Osteoblast (primary cell): ENCODE measurements around the gene PANK1. TPM values are rescaled to one million over a fixed set of nuclear protein-coding genes. Genes with fewer than 3 reads are reported as not detected.

Experiments used
- DNase-seq: peaks from one replicate; pipeline ENCODE4 v3.0.0; 2011; ENCODE audit warnings: low spot score, mixed read lengths; ENCODE audit not compliant: insufficient read length; ENCODE audit errors: missing footprints
- H2AFZ ChIP-seq: 2 replicates; pipeline ENCODE4 v1.6.0; 2011; ENCODE audit warnings: mild to moderate bottlenecking, low read length
- H3K27ac ChIP-seq: 2 replicates; pipeline ENCODE4 v1.5.1; 2011; ENCODE audit warnings: mild to moderate bottlenecking, low read depth, low read length, moderate library complexity
- H3K27me3 ChIP-seq: 2 replicates; pipeline ENCODE4 v1.6.0; 2012; ENCODE audit warnings: mild to moderate bottlenecking, control low read depth, inconsistent platforms, low read length, moderate library complexity; ENCODE audit not compliant: insufficient read depth
- H3K36me3 ChIP-seq: 2 replicates; pipeline ENCODE4 v1.5.1; 2011; ENCODE audit warnings: mild to moderate bottlenecking, low read length, control low read depth, moderate library complexity; ENCODE audit not compliant: insufficient read depth
- H3K4me1 ChIP-seq: 2 replicates; pipeline ENCODE4 v1.5.1; 2011; ENCODE audit warnings: mild to moderate bottlenecking, low read length, control low read depth, moderate library complexity; ENCODE audit not compliant: insufficient read depth
- H3K4me2 ChIP-seq: 2 replicates; pipeline ENCODE4 v1.6.0; 2011; ENCODE audit warnings: mild to moderate bottlenecking, low read length; ENCODE audit not compliant: insufficient read depth
- H3K4me3 ChIP-seq: fragments of 200-600 bp; sonication (generic); 3 replicates; pipeline ENCODE4 v1.5.1; 2012; ENCODE audit warnings: mild to moderate bottlenecking, low read length, inconsistent platforms; ENCODE audit not compliant: insufficient read depth
- H3K79me2 ChIP-seq: 2 replicates; pipeline ENCODE4 v1.6.0; 2012; ENCODE audit warnings: mild to moderate bottlenecking, low read length, control low read depth, inconsistent platforms; ENCODE audit not compliant: insufficient read depth
- H3K9me3 ChIP-seq: 2 replicates; pipeline ENCODE4 v1.5.1; 2011; ENCODE audit warnings: low read depth, low read length, control low read depth
- H4K20me1 ChIP-seq: 2 replicates; pipeline ENCODE4 v1.6.0; 2012; ENCODE audit warnings: mild to moderate bottlenecking, low read length, control low read depth; ENCODE audit not compliant: insufficient read depth
- total RNA-seq: library from RNA; depleted of rRNA; stranded (reverse); fragments of >200 nt; gene quantifications from 2 replicates; pipeline ENCODE4 v1.2.3, GENCODE V29; 2012
- TF ChIP-seq, protein P1 (sequence below): IDR thresholded peaks from 2 replicates; pipeline ENCODE4 v1.5.1; 2011; ENCODE audit warnings: mild to moderate bottlenecking, low read depth, low read length, moderate library complexity; ENCODE audit errors: extremely low read depth

Gene PANK1
- total RNA-seq, 1 donor: 5.8 TPM

DNA sequence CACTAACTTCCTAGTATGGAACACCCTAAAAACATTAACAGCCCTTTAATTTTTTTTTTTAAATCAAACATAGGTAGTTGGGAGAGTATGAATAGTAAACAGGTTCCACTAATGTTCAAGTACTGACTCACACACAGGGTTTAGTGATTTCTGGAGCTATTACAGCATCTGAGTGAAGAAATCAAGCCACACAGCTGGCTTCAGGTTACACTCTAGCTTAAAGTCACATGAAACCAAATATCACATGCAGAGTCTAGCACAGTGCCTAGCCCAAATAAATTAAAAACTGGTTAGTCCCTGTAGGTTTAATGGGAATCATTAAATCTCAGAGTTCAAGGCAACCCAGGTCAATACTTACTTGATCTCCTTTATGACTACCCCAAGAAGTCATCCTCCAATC is 11.6 kb downstream of the PANK1 start:
- Histone ChIP-seq H4K20me1 (no peaks in the 10 kb centered on the region), H3K4me3 (no peak overlapping the region), H3K4me1 (peaks cover 11% of the 10 kb centered on the region), H3K27ac (peak overlapping the region; percentile 19), H2AFZ (no peak overlapping the region), H3K9me3 (no peaks in the 10 kb centered on the region), H3K79me2 (peaks cover 13% of the 10 kb centered on the region), H3K27me3 (no peaks in the 10 kb centered on the region), H3K4me2 (peak overlapping the region; percentile 11), H3K36me3 (no peaks in the 10 kb centered on the region)
- TF ChIP-seq, protein P1, sequence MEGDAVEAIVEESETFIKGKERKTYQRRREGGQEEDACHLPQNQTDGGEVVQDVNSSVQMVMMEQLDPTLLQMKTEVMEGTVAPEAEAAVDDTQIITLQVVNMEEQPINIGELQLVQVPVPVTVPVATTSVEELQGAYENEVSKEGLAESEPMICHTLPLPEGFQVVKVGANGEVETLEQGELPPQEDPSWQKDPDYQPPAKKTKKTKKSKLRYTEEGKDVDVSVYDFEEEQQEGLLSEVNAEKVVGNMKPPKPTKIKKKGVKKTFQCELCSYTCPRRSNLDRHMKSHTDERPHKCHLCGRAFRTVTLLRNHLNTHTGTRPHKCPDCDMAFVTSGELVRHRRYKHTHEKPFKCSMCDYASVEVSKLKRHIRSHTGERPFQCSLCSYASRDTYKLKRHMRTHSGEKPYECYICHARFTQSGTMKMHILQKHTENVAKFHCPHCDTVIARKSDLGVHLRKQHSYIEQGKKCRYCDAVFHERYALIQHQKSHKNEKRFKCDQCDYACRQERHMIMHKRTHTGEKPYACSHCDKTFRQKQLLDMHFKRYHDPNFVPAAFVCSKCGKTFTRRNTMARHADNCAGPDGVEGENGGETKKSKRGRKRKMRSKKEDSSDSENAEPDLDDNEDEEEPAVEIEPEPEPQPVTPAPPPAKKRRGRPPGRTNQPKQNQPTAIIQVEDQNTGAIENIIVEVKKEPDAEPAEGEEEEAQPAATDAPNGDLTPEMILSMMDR: no peak
- no peak for DNase-seq

DNA sequence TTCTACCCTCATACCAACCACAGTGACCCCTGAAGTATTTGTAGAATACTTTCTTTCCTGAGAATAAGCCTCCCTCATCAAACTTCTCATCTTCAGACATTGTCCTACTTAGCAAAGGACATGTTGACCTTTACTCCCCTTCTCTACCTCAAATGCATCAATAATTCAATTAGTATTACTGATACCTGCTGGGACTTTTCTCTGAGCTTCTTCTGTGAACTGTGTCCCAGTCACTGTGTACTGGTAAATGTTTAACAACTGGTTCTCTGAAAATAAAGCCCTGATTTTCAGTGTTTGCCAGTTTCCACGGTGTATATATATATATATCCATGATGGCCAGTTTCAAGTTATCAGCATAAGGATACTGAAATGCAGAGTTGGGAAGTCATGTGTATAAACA is 12.2 kb downstream of the PANK1 start:
- no peaks in the 10 kb centered on the region for H4K20me1 ChIP-seq
- H3K27me3 ChIP-seq: no peaks in the 10 kb centered on the region
- no peak overlapping the region for H2AFZ ChIP-seq
- no peaks in the 10 kb centered on the region for H3K9me3 ChIP-seq
- H3K4me2 ChIP-seq: no peak overlapping the region
- TF ChIP-seq, protein P1: no peak
- no peaks in the 10 kb centered on the region for H3K36me3 ChIP-seq
- no peak overlapping the region for H3K27ac ChIP-seq
- DNase-seq: no peak
- H3K4me3 ChIP-seq: no peak overlapping the region
- peaks cover 11% of the 10 kb centered on the region for H3K4me1 ChIP-seq
- H3K79me2 ChIP-seq: peaks cover 10% of the 10 kb centered on the region

DNA sequence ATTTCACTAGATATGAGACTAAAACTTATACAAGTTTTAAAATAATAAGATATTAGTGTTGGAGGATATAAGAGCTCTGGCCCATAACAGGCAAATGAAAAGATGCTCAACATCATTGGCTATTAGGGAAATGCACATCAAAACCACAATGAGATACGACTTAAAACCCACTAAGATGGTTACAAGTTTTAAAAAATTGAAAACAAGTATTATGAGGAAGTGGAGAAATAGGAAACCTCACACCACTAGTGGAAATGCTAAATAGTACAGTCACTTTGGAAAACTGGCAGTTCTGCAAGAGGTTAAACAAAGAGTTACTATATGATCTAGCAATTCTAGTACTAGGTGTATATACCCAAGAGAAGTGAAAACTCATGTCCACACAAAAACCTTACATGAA is 17.2 kb downstream of the PANK1 start:
- H3K4me2 ChIP-seq: no peak overlapping the region
- H3K79me2 ChIP-seq: peaks cover 11% of the 10 kb centered on the region
- no peaks in the 10 kb centered on the region for H4K20me1 ChIP-seq
- no peak overlapping the region for H3K27ac ChIP-seq
- no peak overlapping the region for H3K4me3 ChIP-seq
- DNase-seq: no peak
- H3K27me3 ChIP-seq: no peaks in the 10 kb centered on the region
- H2AFZ ChIP-seq: no peak overlapping the region
- TF ChIP-seq, protein P1: no peak
- H3K4me1 ChIP-seq: peaks cover 12% of the 10 kb centered on the region
- H3K36me3 ChIP-seq: no peaks in the 10 kb centered on the region
- no peaks in the 10 kb centered on the region for H3K9me3 ChIP-seq

DNA sequence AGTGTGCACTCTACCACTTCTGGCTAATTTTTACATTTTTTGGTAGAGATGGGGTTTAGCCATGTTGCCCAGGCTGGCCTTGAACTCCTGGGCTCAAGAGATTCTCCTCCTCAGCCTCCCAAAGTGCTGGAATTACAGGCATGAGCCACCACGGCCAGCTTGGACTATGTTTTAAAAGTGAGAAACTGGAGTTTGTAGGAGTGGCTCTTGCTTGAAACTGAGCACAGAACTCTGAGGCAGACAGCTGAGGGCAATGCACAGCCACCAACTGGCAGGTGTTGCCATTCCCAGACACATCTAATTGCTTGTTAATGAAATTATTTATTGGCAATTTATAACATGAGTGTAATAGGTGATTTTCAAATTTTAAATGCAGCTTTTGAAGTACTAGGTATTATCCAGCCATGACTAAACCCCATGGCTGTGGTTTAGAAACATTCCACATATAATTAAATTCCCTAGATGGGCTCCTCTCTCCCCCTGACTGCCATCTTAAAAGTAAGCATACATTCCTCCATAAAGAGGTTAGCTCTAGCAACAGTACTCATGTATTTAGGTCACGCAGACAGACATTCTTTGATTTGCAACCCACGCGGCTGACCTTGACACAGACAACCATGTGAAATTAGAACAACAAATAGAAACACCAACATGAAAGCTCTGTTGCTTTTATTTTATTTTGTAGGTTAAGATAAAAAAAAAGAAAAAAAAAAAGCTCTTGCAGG is 19.8 kb downstream of the PANK1 start:
- no peak overlapping the region for H3K4me3 ChIP-seq
- H3K79me2 ChIP-seq: peaks cover 11% of the 10 kb centered on the region
- H4K20me1 ChIP-seq: no peaks in the 10 kb centered on the region
- DNase-seq: no peak
- no peak overlapping the region for H3K4me2 ChIP-seq
- H3K27ac ChIP-seq: peak overlapping the region; percentile 19
- no peak overlapping the region for H2AFZ ChIP-seq
- H3K27me3 ChIP-seq: no peaks in the 10 kb centered on the region
- H3K4me1 ChIP-seq: peaks cover 12% of the 10 kb centered on the region
- TF ChIP-seq, protein P1: no peak
- no peaks in the 10 kb centered on the region for H3K36me3 ChIP-seq
- no peaks in the 10 kb centered on the region for H3K9me3 ChIP-seq
